Cardiac atrium fibroblast (primary cell): Measurements from ENCODE around the gene CDC37. TPM values are rescaled to one million over a fixed set of nuclear protein-coding genes. Genes with fewer than 3 reads are reported as not detected.

Source experiments
- total RNA-seq: library from RNA; depleted of rRNA; stranded (reverse); fragments of >200 nt; gene quantifications from 2 replicates; pipeline ENCODE4 v1.2.3, GENCODE V29; 2015

CDC37 gene
- 216 and 257 TPM in 2 replicates for total RNA-seq

GRCh38 chr19:10403137-10404021 lies at the start of gene CDC37:
CDC37 (minus strand) TSS chr19:10403542; CDS start chr19:10403479, 63 bp downstream.

GRCh38 chr19:10420444-10421239 lies 17.3 kb upstream of the CDC37 start, which contains the start of gene PDE4A:
PDE4A (plus strand) TSS chr19:10420538; CDS start chr19:10420765, 227 bp downstream.

GRCh38 chr19:10380313-10381102 lies 22.8 kb downstream of the CDC37 start, which contains the start of gene TYK2:
TYK2 (minus strand) TSS chr19:10380572; CDS start chr19:10378406, 2,166 bp downstream.

Other genes starting within 250 kb of the CDC37 start
- 38.2 and 46.0 TPM in 2 replicates for gene DNMT1, start 208.6 kb downstream of the CDC37 start, total RNA-seq
- 15.6 and 16.6 TPM in 2 replicates for gene S1PR2, start 172.2 kb downstream of the CDC37 start, total RNA-seq
- 73.3 and 77.8 TPM in 2 replicates for gene MRPL4, start 151.3 kb downstream of the CDC37 start, total RNA-seq
- gene ICAM1, start 132.4 kb downstream of the CDC37 start, total RNA-seq = 28.7 and 97.0 TPM in 2 replicates
- 0.49 and 0.90 TPM in 2 replicates for gene ICAM4, start 116.6 kb downstream of the CDC37 start, total RNA-seq
- 4.5 and 6.9 TPM in 2 replicates for gene ICAM5, start 113.6 kb downstream of the CDC37 start, total RNA-seq
- gene ZGLP1, start 93.7 kb downstream of the CDC37 start, total RNA-seq = 0.18 TPM in 1 of 2 replicates, not detected in the other
- 8.9 and 22.2 TPM in 2 replicates for gene FDX2, start 87.5 kb downstream of the CDC37 start, total RNA-seq
- 18.1 and 22.6 TPM in 2 replicates for gene RAVER1, start 70.0 kb downstream of the CDC37 start, total RNA-seq
- gene ICAM3, start 63.9 kb downstream of the CDC37 start, total RNA-seq = 10.5 and 11.4 TPM in 2 replicates
- 55.7 and 61.9 TPM in 2 replicates for gene TYK2, start 23.0 kb downstream of the CDC37 start, total RNA-seq
- gene PDE4A, start 17.0 kb upstream of the CDC37 start, total RNA-seq = 5.4 and 9.4 TPM in 2 replicates
- gene KEAP1, start 99.8 kb upstream of the CDC37 start, total RNA-seq = 58.3 and 64.5 TPM in 2 replicates
- gene S1PR5, start 113.9 kb upstream of the CDC37 start, total RNA-seq = 0.32 and 0.36 TPM in 2 replicates
- gene ATG4D, start 140.4 kb upstream of the CDC37 start, total RNA-seq = 11.8 and 17.1 TPM in 2 replicates
- gene KRI1, start 162.5 kb upstream of the CDC37 start, total RNA-seq = 9.1 and 14.6 TPM in 2 replicates
- gene CDKN2D, start 165.4 kb upstream of the CDC37 start, total RNA-seq = 1.1 and 2.5 TPM in 2 replicates
- gene AP1M2, start 183.8 kb upstream of the CDC37 start, total RNA-seq = not detected in 2 replicates
- gene SLC44A2, start 222.0 kb upstream of the CDC37 start, total RNA-seq = 47.5 and 48.6 TPM in 2 replicates